ENCODE measurements around the gene SRGAP2B. TPM values are rescaled to one million over a fixed set of nuclear protein-coding genes. Genes with fewer than 3 reads are reported as not detected.
A peak's percentile ranks its signal among the peaks of the same experiment; 100 is the strongest.
"Not testable (repeated sequence)": the region's sequence is repeated elsewhere in the genome, so short reads cannot be mapped to it uniquely, and the experiment has no call there.

SRGAP2B gene
- polyA plus RNA-seq, 2 of the 4 experiments (the other 2 are of a cell fraction) = 14.2 to 27.3 TPM

GRCh38 chr1:144900841-144901240 lies 194.3 kb downstream of the SRGAP2B start:
- H3K4me1 ChIP-seq; H3K27ac ChIP-seq; ATAC-seq; DNase-seq (ENCODE audit: low read depth in 1 of 2, low spot score in 1 of 2); H3K4me3 ChIP-seq; H3K4me2 ChIP-seq; FAIRE-seq; H3K9me3 ChIP-seq; CTCF ChIA-PET; POLR2A ChIA-PET: not testable (repeated sequence)
- no CpG with 5 or more reads among the region's 6 CpGs for WGBS (ENCODE audit: missing lambda C conversion rate)

- H3K4me2 ChIP-seq; H3K4me3 ChIP-seq; H3K4me1 ChIP-seq; DNase-seq (ENCODE audit: low read depth in 1 of 2, low spot score in 1 of 2); H3K9me3 ChIP-seq; H3K27ac ChIP-seq; POLR2A ChIA-PET; CTCF ChIA-PET; FAIRE-seq; ATAC-seq: not testable (repeated sequence)
- no CpG with 5 or more reads among the region's 5 CpGs for WGBS (ENCODE audit: missing lambda C conversion rate)
These were observed 200.5 kb downstream of the SRGAP2B start for GRCh38 chr1:144894454-144895201.

- H3K9me3 ChIP-seq; ATAC-seq; POLR2A ChIA-PET; H3K27ac ChIP-seq; H3K4me2 ChIP-seq; FAIRE-seq; H3K4me3 ChIP-seq; CTCF ChIA-PET; DNase-seq (ENCODE audit: low read depth in 1 of 2, low spot score in 1 of 2); H3K4me1 ChIP-seq: not testable (repeated sequence)
- 92% methylated on average over 4 of the region's 9 CpGs for WGBS (ENCODE audit: missing lambda C conversion rate)
These were observed 201.3 kb downstream of the SRGAP2B start for GRCh38 chr1:144893710-144894438.

GRCh38 chr1:144893062-144893461 lies 202.1 kb downstream of the SRGAP2B start:
- CTCF ChIA-PET; DNase-seq (ENCODE audit: low read depth in 1 of 2, low spot score in 1 of 2); H3K4me3 ChIP-seq: not testable (repeated sequence)

GRCh38 chr1:144889450-144890115 lies 205.5 kb downstream of the SRGAP2B start:
- CTCF ChIA-PET; H3K4me2 ChIP-seq; ATAC-seq; FAIRE-seq; H3K27ac ChIP-seq; POLR2A ChIA-PET; H3K4me3 ChIP-seq; H3K9me3 ChIP-seq; DNase-seq (ENCODE audit: low read depth in 1 of 2, low spot score in 1 of 2); H3K4me1 ChIP-seq: not testable (repeated sequence)
- no CpG with 5 or more reads among the region's 3 CpGs for WGBS (ENCODE audit: missing lambda C conversion rate)

More at GRCh38 chr1:144893062-144893461, 202.1 kb downstream of the SRGAP2B start:
- FAIRE-seq, ATAC-seq, H3K4me1 ChIP-seq, H3K9me3 ChIP-seq, POLR2A ChIA-PET, H3K27ac ChIP-seq, H3K4me2 ChIP-seq: not testable (repeated sequence)
- WGBS (ENCODE audit: missing lambda C conversion rate) = no CpG with 5 or more reads among the region's 7 CpGs

- peak; percentile 93; the same call in 1 of the 2 replicates for TF ChIP-seq RNF2 (IDR thresholded peaks at IDR 0.05; ENCODE audit: borderline replicate concordance, low read depth)
- ATAC-seq, FAIRE-seq, POLR2A ChIA-PET, H3K4me1 ChIP-seq, H3K9me3 ChIP-seq, CTCF ChIA-PET: not testable (repeated sequence)
- DNase-seq (ENCODE audit: low read depth in 1 of 2, low spot score in 1 of 2) = peak in 1 of 2 experiments; percentile 0
- Histone ChIP-seq H3K4me2 (peak overlapping the region; percentile 97), H3K4me3 (peak overlapping the region; percentile 90), H3K27ac (peak overlapping the region; percentile 31 to 75; a peak in 5 of 6 replicates)
- WGBS (ENCODE audit: missing lambda C conversion rate) = 2% methylated on average over 29 of the region's 47 CpGs
These were observed 212.1 kb downstream of the SRGAP2B start for GRCh38 chr1:144883022-144883421.

- H3K27ac ChIP-seq; CTCF ChIA-PET; H3K9me3 ChIP-seq; FAIRE-seq; ATAC-seq; POLR2A ChIA-PET; DNase-seq (ENCODE audit: low read depth in 1 of 2, low spot score in 1 of 2); H3K4me1 ChIP-seq: not testable (repeated sequence)
- Histone ChIP-seq H3K4me3 (peak overlapping the region; percentile 90), H3K4me2 (peak overlapping the region; percentile 60; the same call in 2 of the 3 replicates)
- 0% methylated on average over 3 of the region's 42 CpGs for WGBS (ENCODE audit: missing lambda C conversion rate)
These were observed 212.8 kb downstream of the SRGAP2B start for GRCh38 chr1:144882343-144882742.

GRCh38 chr1:144858607-144859006 lies 236.5 kb downstream of the SRGAP2B start:
- H3K27ac ChIP-seq; CTCF ChIA-PET; H3K4me2 ChIP-seq; H3K4me3 ChIP-seq; DNase-seq (ENCODE audit: low read depth in 1 of 2, low spot score in 1 of 2); ATAC-seq; FAIRE-seq; H3K4me1 ChIP-seq; H3K9me3 ChIP-seq; POLR2A ChIA-PET: not testable (repeated sequence)
- WGBS (ENCODE audit: missing lambda C conversion rate) = 31% methylated on average over 3 of the region's 3 CpGs

Small RNAs within 50 kb of the gene (small RNA-seq; reads per million reads assigned to genes)
- 0 reads per million in 6 experiments for gene AC242498.1

Other genes starting within 250 kb of the SRGAP2B start
- gene FAM72D, start 646 bp upstream of the SRGAP2B start, polyA plus RNA-seq (2011; rRNA removed) = 10.9 and 15.2 TPM in 2 replicates
- gene FAM72D, start 646 bp upstream of the SRGAP2B start, polyA plus RNA-seq (2017; fragmentation: RNase III; extraction: RNeasy Plus Mini Kit Qiagen cat#74134 plus additional on column Dnase treatment) = 11.1 to 13.5 TPM (median 12.9 TPM) in 3 replicates
- not detected in 2 replicates for gene PPIAL4D, start 146.8 kb upstream of the SRGAP2B start, polyA plus RNA-seq (2011; rRNA removed)
- gene PPIAL4D, start 146.8 kb upstream of the SRGAP2B start, polyA plus RNA-seq (2017; fragmentation: RNase III; extraction: RNeasy Plus Mini Kit Qiagen cat#74134 plus additional on column Dnase treatment) = not detected in 3 replicates